ENCODE measurements around the gene SLC35F3. TPM values are rescaled to one million over a fixed set of nuclear protein-coding genes. Genes with fewer than 3 reads are reported as not detected.

SLC35F3 gene
- total and polyA plus RNA-seq, 4 donors, result 0.01 to 0.37 (median 0.08) TPM; not detected in 1

- H3K36me3 ChIP-seq (ENCODE audit: control insufficient read depth in 4 of 4, insufficient read depth in 3 of 4, low read depth in 1 of 4, low read length in 3 of 4), result no peaks in the 10 kb centered on the region
- peaks cover 0 to 9% (median 3%) of the 10 kb centered on the region in 4 donors for H3K27me3 ChIP-seq (ENCODE audit: control insufficient read depth in 4 of 4, insufficient read depth in 4 of 4, low read length in 3 of 4)
- no peaks in the 10 kb centered on the region for H3K9me3 ChIP-seq (ENCODE audit: control insufficient read depth in 4 of 4, low read length in 3 of 4)
- H3K4me1 ChIP-seq (ENCODE audit: control insufficient read depth in 4 of 4, insufficient read depth in 4 of 4, low read length in 3 of 4), result peaks cover 0 to 3% (median 0%) of the 10 kb centered on the region in 4 donors
- WGBS, result 82% methylated on average over 13 of the region's 13 CpGs
- no peak for TF ChIP-seq EGR1 (IDR thresholded peaks at IDR 0.05; ENCODE audit: low read depth in 2 of 2)
- no peak for TF ChIP-seq NR2F2 (IDR thresholded peaks at IDR 0.05)
- no peak for TF ChIP-seq TAF1 (conservative IDR thresholded peaks at IDR 0.05)
- no peak for TF ChIP-seq RXRA (IDR thresholded peaks at IDR 0.05)
- TF ChIP-seq CTCF (IDR thresholded peaks at IDR 0.05; ENCODE audit: low read depth, low read length, missing input control), result no peak
- TF ChIP-seq GABPA (IDR thresholded peaks at IDR 0.05 in 1 of 2, conservative IDR thresholded peaks at IDR 0.05 in 1 of 2), result no peak
- TF ChIP-seq SP1 (IDR thresholded peaks at IDR 0.05), result no peak
- no peak overlapping the region for H3K4me3 ChIP-seq (ENCODE audit: low read depth in 1 of 3, low read length in 3 of 3)
- no peak overlapping the region for H3K27ac ChIP-seq (ENCODE audit: low read depth in 1 of 2, low read length in 2 of 2)
- no peak overlapping the region for H3K9ac ChIP-seq (ENCODE audit: low read depth in 1 of 2, low read length in 2 of 2)
- DNase-seq (ENCODE audit: low spot score), result no peak
Observed at GRCh38 chr1:234125714-234126113, 221.2 kb downstream of the SLC35F3 start.

- Histone ChIP-seq H3K36me3 (ENCODE audit: control insufficient read depth in 4 of 4, insufficient read depth in 3 of 4, low read depth in 1 of 4, low read length in 3 of 4) (no peaks in the 10 kb centered on the region), H3K27me3 (ENCODE audit: control insufficient read depth in 4 of 4, insufficient read depth in 4 of 4, low read length in 3 of 4) (peaks cover 0 to 9% (median 3%) of the 10 kb centered on the region in 4 donors), H3K4me3 (ENCODE audit: low read depth in 1 of 3, low read length in 3 of 3) (no peak overlapping the region), H3K4me1 (ENCODE audit: control insufficient read depth in 4 of 4, insufficient read depth in 4 of 4, low read length in 3 of 4) (peaks cover 0 to 3% (median 0%) of the 10 kb centered on the region in 4 donors), H3K9ac (ENCODE audit: low read depth in 1 of 2, low read length in 2 of 2) (no peak overlapping the region), H3K27ac (ENCODE audit: low read depth in 1 of 2, low read length in 2 of 2) (no peak overlapping the region), H3K9me3 (ENCODE audit: control insufficient read depth in 4 of 4, low read length in 3 of 4) (no peaks in the 10 kb centered on the region)
- WGBS, result 55% methylated on average over 4 of the region's 4 CpGs
- TF ChIP-seq EGR1 (IDR thresholded peaks at IDR 0.05; ENCODE audit: low read depth in 2 of 2) (no peak), YY1 (IDR thresholded peaks at IDR 0.05) (no peak), FOXA1 (IDR thresholded peaks at IDR 0.05) (no peak)
- no peak for DNase-seq (ENCODE audit: low spot score)
Observed at GRCh38 chr1:234127026-234127671, 222.7 kb downstream of the SLC35F3 start.

- WGBS, result 84% methylated on average over 2 of the region's 2 CpGs
- no peaks in the 10 kb centered on the region for H3K4me1 ChIP-seq (ENCODE audit: control insufficient read depth in 4 of 4, insufficient read depth in 4 of 4, low read length in 3 of 4)
- TF ChIP-seq FOXA1 (IDR thresholded peaks at IDR 0.05), result no peak
- no peak for TF ChIP-seq HNF4A (conservative IDR thresholded peaks at IDR 0.05)
- no peak for TF ChIP-seq RXRA (IDR thresholded peaks at IDR 0.05)
- TF ChIP-seq GABPA (IDR thresholded peaks at IDR 0.05 in 1 of 2, conservative IDR thresholded peaks at IDR 0.05 in 1 of 2), result no peak
- no peak for TF ChIP-seq JUND (IDR thresholded peaks at IDR 0.05)
- no peak for TF ChIP-seq YY1 (IDR thresholded peaks at IDR 0.05)
- TF ChIP-seq TAF1 (conservative IDR thresholded peaks at IDR 0.05), result no peak
- TF ChIP-seq CTCF (IDR thresholded peaks at IDR 0.05; ENCODE audit: low read depth, low read length, missing input control), result no peak
- no peak for TF ChIP-seq REST (IDR thresholded peaks at IDR 0.05)
- TF ChIP-seq HNF4G (IDR thresholded peaks at IDR 0.05), result no peak
- no peak for TF ChIP-seq FOXA2 (IDR thresholded peaks at IDR 0.05)
- TF ChIP-seq ZBTB33 (IDR thresholded peaks at IDR 0.05), result no peak
Observed at GRCh38 chr1:234132795-234133194, 228.3 kb downstream of the SLC35F3 start.

More at GRCh38 chr1:234132795-234133194, 228.3 kb downstream of the SLC35F3 start:
- no peaks in the 10 kb centered on the region for H3K36me3 ChIP-seq (ENCODE audit: control insufficient read depth in 4 of 4, insufficient read depth in 3 of 4, low read depth in 1 of 4, low read length in 3 of 4)
- peaks cover 0 to 4% (median 2%) of the 10 kb centered on the region in 4 donors for H3K27me3 ChIP-seq (ENCODE audit: control insufficient read depth in 4 of 4, insufficient read depth in 4 of 4, low read length in 3 of 4)
- no peak overlapping the region for H3K9ac ChIP-seq (ENCODE audit: low read depth in 1 of 2, low read length in 2 of 2)
- H3K27ac ChIP-seq (ENCODE audit: low read depth in 1 of 2, low read length in 2 of 2), result no peak overlapping the region
- H3K4me3 ChIP-seq (ENCODE audit: low read depth in 1 of 3, low read length in 3 of 3), result no peak overlapping the region
- H3K9me3 ChIP-seq (ENCODE audit: control insufficient read depth in 4 of 4, low read length in 3 of 4), result no peaks in the 10 kb centered on the region
- DNase-seq (ENCODE audit: low spot score), result no peak
